KMS-11 (cell line): Measurements from ENCODE around the gene TMOD1.
A peak's percentile ranks its signal among the peaks of the same experiment; 100 is the strongest.

ENCODE experiments used
- H2AFZ ChIP-seq: fragments of 200-600 bp; sonication (generic); 2 replicates; pipeline ENCODE4 v1.6.1; 2016; ENCODE audit warnings: antibody characterized with exemption, mixed run types, low read depth
- H3K27ac ChIP-seq: fragments of 200-600 bp; sonication (generic); 2 replicates; pipeline ENCODE4 v1.6.1; 2016; ENCODE audit warnings: mild to moderate bottlenecking, mixed run types
- H3K27me3 ChIP-seq: fragments of 200-600 bp; sonication (generic); 2 replicates; pipeline ENCODE4 v1.6.1; 2017; ENCODE audit warnings: mild to moderate bottlenecking, low read depth, mixed run types, moderate library complexity; ENCODE audit not compliant: insufficient read depth
- H3K36me3 ChIP-seq: fragments of 200-600 bp; sonication (generic); 2 replicates; pipeline ENCODE4 v1.6.1; 2017; ENCODE audit warnings: mild to moderate bottlenecking, mixed run types; ENCODE audit not compliant: insufficient read depth
- H3K4me1 ChIP-seq: fragments of 200-600 bp; sonication (generic); 2 replicates; pipeline ENCODE4 v1.6.1; 2016; ENCODE audit warnings: mild to moderate bottlenecking, low read depth, mixed run types; ENCODE audit not compliant: poor library complexity, severe bottlenecking
- H3K4me2 ChIP-seq: fragments of 200-600 bp; sonication (generic); 2 replicates; pipeline ENCODE4 v1.7.0; 2016; ENCODE audit warnings: mild to moderate bottlenecking, mixed run types
- H3K4me3 ChIP-seq: fragments of 200-600 bp; sonication (generic); IDR thresholded peaks from 2 replicates; pipeline ENCODE4 v1.6.1; 2017; ENCODE audit warnings: low read depth, low read length, mixed read lengths; ENCODE audit not compliant: insufficient read depth
- H3K79me2 ChIP-seq: fragments of 200-600 bp; sonication (generic); 2 replicates; pipeline ENCODE4 v1.6.1; 2016; ENCODE audit warnings: low read depth, mixed run types; ENCODE audit not compliant: insufficient read depth
- H3K9ac ChIP-seq: fragments of 200-600 bp; sonication (generic); 2 replicates; pipeline ENCODE4 v1.6.1; 2016; ENCODE audit warnings: mild to moderate bottlenecking, mixed run types
- H4K20me1 ChIP-seq: fragments of 200-600 bp; sonication (generic); 2 replicates; pipeline ENCODE4 v1.6.1; 2016; ENCODE audit warnings: mild to moderate bottlenecking, mixed run types; ENCODE audit not compliant: insufficient read depth
- TF ChIP-seq, protein P1 (sequence below): fragments of 200-600 bp; sonication (generic); conservative IDR thresholded peaks from 2 replicates; pipeline ENCODE4 v1.6.1; 2017; ENCODE audit warnings: low read depth, mild to moderate bottlenecking, antibody characterized with exemption, low read length, moderate library complexity, mixed read lengths

Gene TMOD1

DNA sequence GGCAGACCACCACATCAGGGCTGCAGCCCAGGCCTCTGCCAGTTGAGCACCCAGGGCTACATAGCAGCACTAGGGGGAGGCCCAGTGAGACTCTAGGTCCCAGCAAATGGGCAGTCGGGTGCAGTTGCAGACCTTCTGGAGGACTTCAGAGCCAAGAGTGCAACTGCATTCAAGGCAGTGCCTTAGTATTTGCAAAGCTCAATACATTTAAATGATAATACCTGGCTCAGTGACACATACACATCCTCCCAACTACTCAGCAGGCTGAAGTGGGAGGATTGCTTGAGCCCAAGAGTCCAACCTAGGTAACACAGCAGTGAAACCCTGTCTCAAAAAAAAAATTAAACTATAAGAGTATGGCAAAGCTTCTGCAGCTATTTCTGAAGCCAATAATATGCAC, 38.6 kb upstream of the TMOD1 start:
- Histone ChIP-seq H3K4me1 (no peaks in the 10 kb centered on the region), H2AFZ (no peak overlapping the region), H3K4me3 (no peak overlapping the region), H3K9ac (no peak overlapping the region), H3K36me3 (no peaks in the 10 kb centered on the region), H4K20me1 (no peaks in the 10 kb centered on the region), H3K27ac (no peak overlapping the region), H3K4me2 (no peak overlapping the region), H3K27me3 (no peaks in the 10 kb centered on the region), H3K79me2 (no peaks in the 10 kb centered on the region)
- TF ChIP-seq, protein P1, sequence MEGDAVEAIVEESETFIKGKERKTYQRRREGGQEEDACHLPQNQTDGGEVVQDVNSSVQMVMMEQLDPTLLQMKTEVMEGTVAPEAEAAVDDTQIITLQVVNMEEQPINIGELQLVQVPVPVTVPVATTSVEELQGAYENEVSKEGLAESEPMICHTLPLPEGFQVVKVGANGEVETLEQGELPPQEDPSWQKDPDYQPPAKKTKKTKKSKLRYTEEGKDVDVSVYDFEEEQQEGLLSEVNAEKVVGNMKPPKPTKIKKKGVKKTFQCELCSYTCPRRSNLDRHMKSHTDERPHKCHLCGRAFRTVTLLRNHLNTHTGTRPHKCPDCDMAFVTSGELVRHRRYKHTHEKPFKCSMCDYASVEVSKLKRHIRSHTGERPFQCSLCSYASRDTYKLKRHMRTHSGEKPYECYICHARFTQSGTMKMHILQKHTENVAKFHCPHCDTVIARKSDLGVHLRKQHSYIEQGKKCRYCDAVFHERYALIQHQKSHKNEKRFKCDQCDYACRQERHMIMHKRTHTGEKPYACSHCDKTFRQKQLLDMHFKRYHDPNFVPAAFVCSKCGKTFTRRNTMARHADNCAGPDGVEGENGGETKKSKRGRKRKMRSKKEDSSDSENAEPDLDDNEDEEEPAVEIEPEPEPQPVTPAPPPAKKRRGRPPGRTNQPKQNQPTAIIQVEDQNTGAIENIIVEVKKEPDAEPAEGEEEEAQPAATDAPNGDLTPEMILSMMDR = no peak

DNA sequence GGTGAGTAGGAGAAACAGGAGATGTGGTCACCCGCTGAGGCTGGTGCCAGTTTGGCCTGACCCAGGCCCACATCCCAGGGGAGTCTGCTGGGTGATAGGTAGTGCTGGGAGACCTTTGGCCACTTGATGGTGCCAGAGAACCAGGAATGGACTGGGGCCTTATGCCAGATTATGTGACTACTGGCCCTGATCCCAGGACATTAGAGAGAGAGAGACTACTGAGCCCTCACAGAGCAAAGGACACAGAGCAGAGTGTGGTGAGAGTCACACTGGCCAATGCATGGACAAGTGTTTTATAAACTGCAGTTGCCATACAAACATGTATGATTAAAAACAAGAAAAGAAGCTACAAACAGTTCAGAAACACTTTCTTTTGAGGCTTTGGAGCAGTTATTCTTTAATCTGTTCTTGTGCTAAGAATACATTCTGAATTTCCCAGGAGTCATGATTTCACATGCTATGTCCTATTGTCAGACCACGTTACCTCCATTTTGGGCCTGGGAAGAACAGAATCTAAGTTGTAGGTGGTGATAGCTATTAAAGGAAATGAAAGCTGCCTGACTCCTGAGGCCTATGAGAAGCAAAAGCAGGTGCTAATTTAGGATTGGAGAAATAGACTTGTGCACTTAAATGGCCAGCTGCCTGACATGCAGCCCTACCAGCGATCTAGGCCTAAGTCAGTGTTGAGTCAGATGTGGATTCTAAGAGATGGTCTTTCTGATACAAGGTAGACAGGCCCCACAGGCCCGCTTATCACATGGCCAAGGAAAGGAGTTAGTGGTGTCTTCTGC, 32.6 kb upstream of the TMOD1 start:
- Histone ChIP-seq H3K4me3 (no peak overlapping the region), H3K36me3 (no peaks in the 10 kb centered on the region), H3K4me2 (peak overlapping the region; percentile 38), H3K27me3 (no peaks in the 10 kb centered on the region), H3K9ac (0 out of 2 replicates have a peak overlapping the region, but pooled peaks have one; percentile 7), H3K4me1 (peaks cover 22% of the 10 kb centered on the region), H2AFZ (no peak overlapping the region), H3K27ac (peak overlapping the region; percentile 5; the same call in 1 of the 2 replicates), H4K20me1 (no peaks in the 10 kb centered on the region), H3K79me2 (no peaks in the 10 kb centered on the region)
- TF ChIP-seq, protein P1 = peak; percentile 90

DNA sequence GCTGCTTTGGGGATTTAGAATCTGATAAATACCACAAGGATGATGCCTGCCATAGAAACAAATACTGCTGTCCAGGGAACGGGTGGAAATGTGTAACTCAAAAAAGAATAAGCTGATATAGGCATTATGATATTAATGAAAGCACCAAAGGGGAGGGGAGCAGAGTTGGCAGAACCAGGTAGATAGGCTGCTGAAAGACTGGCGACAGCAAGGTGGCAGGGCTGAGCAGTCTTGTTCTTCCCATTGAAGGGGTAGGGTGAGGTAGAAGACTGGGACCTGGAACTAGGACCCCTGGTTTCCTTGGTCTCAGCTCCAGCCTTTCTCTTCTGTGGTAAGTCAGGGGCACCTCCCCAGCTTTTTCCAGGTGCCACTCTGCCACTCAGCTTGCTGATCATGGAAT, 31.4 kb upstream of the TMOD1 start:
- no peaks in the 10 kb centered on the region for H3K27me3 ChIP-seq
- H3K4me3 ChIP-seq = no peak overlapping the region
- no peak overlapping the region for H3K9ac ChIP-seq
- no peak overlapping the region for H2AFZ ChIP-seq
- TF ChIP-seq, protein P1 = peak; percentile 60
- no peaks in the 10 kb centered on the region for H3K36me3 ChIP-seq
- H3K4me1 ChIP-seq = peaks cover 22% of the 10 kb centered on the region
- no peak overlapping the region for H3K27ac ChIP-seq
- H3K79me2 ChIP-seq = no peaks in the 10 kb centered on the region
- no peaks in the 10 kb centered on the region for H4K20me1 ChIP-seq
- H3K4me2 ChIP-seq = peak overlapping the region; percentile 38; the same call in 1 of the 2 replicates

DNA sequence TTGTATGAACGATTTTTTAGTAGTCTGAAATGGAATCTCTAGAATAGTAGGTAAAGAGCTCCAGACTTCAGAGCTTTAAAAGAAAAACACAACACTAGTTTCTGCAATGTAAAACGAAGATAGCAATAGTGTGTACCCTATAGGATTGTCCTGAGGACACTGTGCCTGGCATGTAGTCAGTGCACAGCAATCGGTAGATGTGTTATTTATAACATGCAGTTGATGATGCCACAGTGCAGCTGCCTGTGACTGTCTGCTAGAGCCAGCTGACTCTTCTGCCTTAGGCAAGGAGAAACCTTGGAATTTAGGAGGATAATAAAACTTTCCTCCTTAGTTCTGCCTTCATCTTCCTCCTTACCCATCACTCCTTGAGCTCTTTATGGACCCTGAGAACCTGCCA, 27.7 kb upstream of the TMOD1 start:
- H3K79me2 ChIP-seq = no peaks in the 10 kb centered on the region
- no peaks in the 10 kb centered on the region for H3K36me3 ChIP-seq
- H2AFZ ChIP-seq = no peak overlapping the region
- no peaks in the 10 kb centered on the region for H4K20me1 ChIP-seq
- H3K27me3 ChIP-seq = no peaks in the 10 kb centered on the region
- H3K27ac ChIP-seq = no peak overlapping the region
- no peak overlapping the region for H3K4me3 ChIP-seq
- H3K4me2 ChIP-seq = no peak overlapping the region
- H3K4me1 ChIP-seq = peaks cover 35% of the 10 kb centered on the region
- no peak overlapping the region for H3K9ac ChIP-seq
- TF ChIP-seq, protein P1 = no peak
